HS-27A (cell line): ENCODE results near the gene SPATA17.
A peak's percentile ranks its signal among the peaks of the same experiment; 100 is the strongest.

ENCODE experiments used
- DNase-seq: peaks from one replicate; pipeline ENCODE4 v3.0.0-alpha.2; 2012; ENCODE audit warnings: low read depth, missing footprints

The SPATA17 gene

GRCh38 chr1:217856342-217857034 is 225.3 kb downstream of the SPATA17 start:
- DNase-seq, result no peak

- DNase-seq, result no peak
These were observed 225.9 kb downstream of the SPATA17 start for GRCh38 chr1:217857061-217857460.

- no peak for DNase-seq
These were observed 230.5 kb downstream of the SPATA17 start for GRCh38 chr1:217861658-217862057.

GRCh38 chr1:217867446-217867995 is 236.4 kb downstream of the SPATA17 start:
- DNase-seq, result no peak

GRCh38 chr1:217871955-217872354 is 240.8 kb downstream of the SPATA17 start:
- no peak for DNase-seq

- no peak for DNase-seq
These were observed 244.1 kb downstream of the SPATA17 start for GRCh38 chr1:217875229-217875628.

- no peak for DNase-seq
These were observed 245.3 kb downstream of the SPATA17 start for GRCh38 chr1:217876401-217876800.

GRCh38 chr1:217876896-217877295 is 245.8 kb downstream of the SPATA17 start:
- DNase-seq, result no peak

- peak; percentile 23 for DNase-seq
These were observed 250.0 kb downstream of the SPATA17 start for GRCh38 chr1:217881131-217881543.

GRCh38 chr1:217881607-217882332 is 250.6 kb downstream of the SPATA17 start:
- DNase-seq, result peak; percentile 11

- DNase-seq, result no peak
These were observed 254.0 kb downstream of the SPATA17 start for GRCh38 chr1:217885181-217885580.

GRCh38 chr1:217888328-217888727 is 257.2 kb downstream of the SPATA17 start:
- no peak for DNase-seq

GRCh38 chr1:217889401-217889800 is 258.3 kb downstream of the SPATA17 start:
- no peak for DNase-seq

- no peak for DNase-seq
These were observed 260.8 kb downstream of the SPATA17 start for GRCh38 chr1:217891966-217892365.

- DNase-seq, result no peak
These were observed 261.6 kb downstream of the SPATA17 start for GRCh38 chr1:217892750-217893149.

- DNase-seq, result no peak
These were observed 264.7 kb downstream of the SPATA17 start for GRCh38 chr1:217895841-217896240.

GRCh38 chr1:217896490-217896889 is 265.3 kb downstream of the SPATA17 start:
- no peak for DNase-seq

- DNase-seq, result no peak
These were observed 266.0 kb downstream of the SPATA17 start for GRCh38 chr1:217897100-217897499.

- no peak for DNase-seq
These were observed 268.5 kb downstream of the SPATA17 start for GRCh38 chr1:217899614-217900013.

- DNase-seq, result peak; percentile 12
These were observed 276.4 kb downstream of the SPATA17 start for GRCh38 chr1:217907504-217907903.

GRCh38 chr1:217910203-217910602 is 279.1 kb downstream of the SPATA17 start:
- DNase-seq, result no peak

GRCh38 chr1:217910791-217911320 is 279.7 kb downstream of the SPATA17 start:
- DNase-seq, result no peak

- DNase-seq, result no peak
These were observed 280.8 kb downstream of the SPATA17 start for GRCh38 chr1:217911908-217912307.
